Upper lobe of left lung (tissue), 6 donors: ENCODE results near the gene VHLL. TPM values are rescaled to one million over a fixed set of nuclear protein-coding genes. Genes with fewer than 3 reads are reported as not detected.

Experiments
- ATAC-seq, 2 donors: fragments of 200-7000 bp; cut with Tn5 transposase; one replicate each; pipeline ENCODE4 v1.9.1; 2022; ENCODE audit warnings: mild to moderate bottlenecking in 2 of 2, moderate library complexity in 2 of 2; ENCODE audit not compliant: low FRiP score in 2 of 2
- DNase-seq, 2 donors: peaks; one replicate each; pipeline ENCODE4 v3.0.0-alpha.2; 2019 to 2020
- H3K27ac ChIP-seq, 4 donors: fragments of 200-600 bp; sonication (generic); one replicate each; pipeline ENCODE4 v1.5.1; 2016 to 2019
- H3K27me3 ChIP-seq, 4 donors: fragments of 200-600 bp; sonication (generic); one replicate each; pipeline ENCODE4 v1.5.1; 2017 to 2019
- H3K36me3 ChIP-seq, 4 donors: fragments of 200-600 bp; sonication (generic); one replicate each; pipeline ENCODE4 v1.5.1; 2016 to 2019
- H3K4me1 ChIP-seq, 4 donors: fragments of 200-600 bp; sonication (generic); one replicate each; pipeline ENCODE4 v1.5.1; 2018 to 2019
- H3K4me3 ChIP-seq, 4 donors: fragments of 200-600 bp; sonication (generic); one replicate each; pipeline ENCODE4 v1.5.1; 2017 to 2019; ENCODE audit warnings: mild to moderate bottlenecking in 2 of 4, moderate library complexity in 1 of 4
- H3K9me3 ChIP-seq, 4 donors: fragments of 200-600 bp; sonication (generic); one replicate each; pipeline ENCODE4 v1.5.1; 2018 to 2019
- CTCF ChIP-seq, 6 experiments: fragments of 450-650 bp in 4 of 6; fragments of 200-600 bp in 2 of 6; sonication (generic) in 2 of 6; IDR thresholded peaks; one replicate each; pipeline ENCODE4 v1.5.1; 2016 to 2019; ENCODE audit warnings: antibody characterized with exemption in 6 of 6
- EP300 ChIP-seq, 4 donors: sonication (generic); formaldehyde crosslinking; IDR thresholded peaks; one replicate each; pipeline ENCODE4 v1.5.1; 2017; ENCODE audit warnings: antibody characterized with exemption in 4 of 4, control low read depth in 2 of 4
- POLR2A ChIP-seq, 4 donors: fragments of 450-650 bp; IDR thresholded peaks; one replicate each; pipeline ENCODE4 v1.5.1; 2016 to 2017; ENCODE audit warnings: antibody characterized with exemption in 4 of 4, mild to moderate bottlenecking in 2 of 4
- POLR2AphosphoS5 ChIP-seq, 2 donors: sonication (generic); formaldehyde crosslinking; IDR thresholded peaks; one replicate each; pipeline ENCODE4 v1.5.1; 2017; ENCODE audit warnings: antibody characterized with exemption in 2 of 2
- whole genome bisulfite sequencing, 2 donors: methylation state at CpG; one replicate each; pipeline ENCODE4 v1.1.5; 2017 to 2018; 5-methylcytosine and 5-hydroxymethylcytosine counted together
- total RNA-seq, 6 donors: library from RNA; depleted of rRNA in 4 of 6; stranded (reverse); fragments of >200 nt in 4 of 6; gene quantifications; one replicate each; pipeline versions ENCODE4 v1.1.0 to v1.2.1, GENCODE V29; 2016 to 2021
- donor health status: DM: no; HTN: no; CAD: no; lungs with moderate emphysema.
- donor health status: DM: no; HTN: yes; CAD: no; lungs with severe emphysema.

The VHLL gene
- total RNA-seq, 6 donors from 2014 or later = 7.3 TPM; not detected in 5

DNA sequence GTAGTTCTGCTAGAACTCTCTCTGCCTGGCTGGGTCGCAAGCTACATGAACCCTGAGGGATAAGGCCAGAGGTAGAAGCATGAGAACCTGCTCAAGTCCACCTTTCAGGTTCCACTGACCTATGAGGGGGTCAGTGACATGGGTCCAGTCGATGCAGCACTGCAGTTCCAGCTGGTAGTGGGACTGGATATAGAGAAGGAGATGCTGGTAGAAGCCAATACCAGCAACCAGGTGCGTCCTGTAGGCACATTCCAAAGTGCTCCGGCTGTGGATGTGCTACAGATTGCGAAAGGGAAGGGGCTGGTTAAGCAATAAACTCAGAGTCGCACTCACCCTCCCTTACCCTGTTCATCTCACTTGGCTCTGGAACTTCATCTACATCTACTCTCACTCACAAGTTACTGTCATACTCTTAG is 22.1 kb downstream of the VHLL start:
- Histone ChIP-seq H3K4me1 (peaks cover 13 to 24% (median 20%) of the 10 kb centered on the region in 4 donors), H3K4me3 (no peak overlapping the region), H3K9me3 (no peaks in the 10 kb centered on the region), H3K27ac (peak overlapping the region in 3 of 4 donors; percentile 4 to 47 (median 45)), H3K36me3 (peaks cover 29 to 73% (median 60%) of the 10 kb centered on the region in 4 donors), H3K27me3 (no peaks in the 10 kb centered on the region)
- WGBS, 2 donors = 59 to 65% methylated on average over 6 of the region's 6 CpGs
- TF ChIP-seq CTCF (IDR thresholded peaks at IDR 0.05) (no peak), POLR2AphosphoS5 (IDR thresholded peaks at IDR 0.05) (no peak), POLR2A (IDR thresholded peaks at IDR 0.05) (no peak), EP300 (IDR thresholded peaks at IDR 0.05) (no peak)
- ATAC-seq (peak in 1 of 2 donors; percentile 34), DNase-seq (peak in 1 of 2 donors; percentile 48)

DNA sequence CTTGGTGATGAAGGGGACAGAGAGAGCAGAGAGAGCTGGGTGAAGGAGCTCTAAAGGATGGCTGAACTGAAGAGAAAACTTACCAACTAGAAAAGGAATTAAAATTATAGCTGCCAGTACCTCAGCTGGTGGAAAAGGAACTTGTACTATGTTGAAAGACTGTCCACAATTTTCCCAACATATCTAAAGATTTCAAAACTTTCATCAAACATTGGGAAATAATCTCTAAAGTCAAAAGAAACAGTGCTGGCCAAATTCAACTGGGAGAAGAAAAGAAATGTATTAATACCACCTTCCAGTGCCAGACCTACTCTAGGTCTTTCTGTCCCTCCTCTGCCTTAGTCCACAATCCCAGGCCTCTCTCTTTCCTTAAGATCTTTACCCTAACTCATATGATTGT is 22.6 kb downstream of the VHLL start:
- DNase-seq = no peak
- Histone ChIP-seq H3K27me3 (no peaks in the 10 kb centered on the region), H3K36me3 (peaks cover 29 to 77% (median 63%) of the 10 kb centered on the region in 4 donors), H3K9me3 (no peaks in the 10 kb centered on the region), H3K27ac (peak overlapping the region in 3 of 4 donors; percentile 4 to 47 (median 45)), H3K4me3 (no peak overlapping the region), H3K4me1 (peaks cover 9 to 20% (median 16%) of the 10 kb centered on the region in 4 donors)
- TF ChIP-seq POLR2A (IDR thresholded peaks at IDR 0.05) (no peak), POLR2AphosphoS5 (IDR thresholded peaks at IDR 0.05) (no peak), CTCF (IDR thresholded peaks at IDR 0.05) (no peak), EP300 (IDR thresholded peaks at IDR 0.05) (no peak)
- ATAC-seq = no peak

DNA sequence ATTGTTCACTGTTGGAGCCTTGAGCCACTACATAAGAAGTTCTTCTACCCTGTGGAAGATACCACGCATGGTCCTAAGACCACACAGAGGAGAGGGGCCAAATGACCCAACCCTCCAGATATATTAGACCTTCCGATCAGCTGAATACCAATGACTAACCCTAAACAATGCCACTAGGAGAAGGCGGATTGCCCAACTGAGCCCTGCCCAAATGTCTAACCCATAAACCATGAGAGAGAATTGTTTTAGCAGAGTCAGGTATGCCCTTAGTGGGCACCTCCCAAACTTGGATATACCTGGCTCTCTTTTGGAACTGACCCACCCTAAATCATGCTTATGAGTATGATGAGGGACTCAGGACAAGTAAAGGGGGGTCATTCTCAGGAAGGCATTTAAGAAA is 28.8 kb downstream of the VHLL start:
- Histone ChIP-seq H3K4me1 (no peaks in the 10 kb centered on the region), H3K27ac (no peak overlapping the region), H3K4me3 (no peak overlapping the region), H3K9me3 (no peaks in the 10 kb centered on the region), H3K36me3 (peaks cover 45 to 100% (median 84%) of the 10 kb centered on the region in 4 donors), H3K27me3 (no peaks in the 10 kb centered on the region)
- WGBS, 2 donors = 94 to 100% methylated on average over 2 to 3 of the region's 3 CpGs
- ATAC-seq (no peak), DNase-seq (no peak)
- no peak for TF ChIP-seq CTCF (IDR thresholded peaks at IDR 0.05)
- TF ChIP-seq POLR2A (IDR thresholded peaks at IDR 0.05) = no peak
- TF ChIP-seq POLR2AphosphoS5 (IDR thresholded peaks at IDR 0.05) = no peak
- TF ChIP-seq EP300 (IDR thresholded peaks at IDR 0.05) = no peak

DNA sequence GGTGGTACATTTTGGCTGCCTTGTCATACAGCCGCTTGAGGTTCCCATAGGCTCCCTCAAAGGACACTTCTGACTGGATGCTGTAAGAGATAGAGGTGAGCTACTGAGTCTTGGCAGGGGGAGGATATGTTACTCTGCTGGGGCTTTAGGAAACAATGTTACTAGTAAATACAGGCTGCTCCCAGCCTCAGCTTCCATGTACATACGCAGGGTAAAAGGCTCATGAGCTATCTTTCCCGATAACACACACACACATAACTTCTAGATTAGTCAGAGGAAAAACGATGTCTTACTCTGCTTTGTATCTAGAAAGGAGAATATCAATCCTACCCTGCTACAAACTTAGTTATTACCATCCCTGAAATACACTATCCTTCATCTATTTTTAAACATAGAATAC is 30.8 kb downstream of the VHLL start:
- WGBS, 2 donors = 89 to 93% methylated on average over 4 of the region's 4 CpGs
- TF ChIP-seq POLR2A (IDR thresholded peaks at IDR 0.05) = no peak
- no peak for TF ChIP-seq EP300 (IDR thresholded peaks at IDR 0.05)
- no peak for TF ChIP-seq CTCF (IDR thresholded peaks at IDR 0.05)
- TF ChIP-seq POLR2AphosphoS5 (IDR thresholded peaks at IDR 0.05) = no peak
- Histone ChIP-seq H3K36me3 (peaks cover 49 to 98% (median 86%) of the 10 kb centered on the region in 4 donors), H3K4me1 (no peaks in the 10 kb centered on the region), H3K27ac (no peak overlapping the region), H3K4me3 (no peak overlapping the region), H3K27me3 (no peaks in the 10 kb centered on the region), H3K9me3 (no peaks in the 10 kb centered on the region)
- no peak for DNase-seq
- no peak for ATAC-seq

GRCh38 chr1:156266051-156266450 is 33.1 kb downstream of the VHLL start:
- DNase-seq = peak in 1 of 2 donors; percentile 58
- Histone ChIP-seq H3K4me3 (no peak overlapping the region), H3K27me3 (no peaks in the 10 kb centered on the region), H3K36me3 (peaks cover 54 to 98% (median 89%) of the 10 kb centered on the region in 4 donors), H3K9me3 (no peaks in the 10 kb centered on the region), H3K4me1 (no peaks in the 10 kb centered on the region), H3K27ac (no peak overlapping the region)
- no peak for TF ChIP-seq POLR2AphosphoS5 (IDR thresholded peaks at IDR 0.05)
- TF ChIP-seq EP300 (IDR thresholded peaks at IDR 0.05) = no peak
- TF ChIP-seq POLR2A (IDR thresholded peaks at IDR 0.05) = no peak
- no peak for TF ChIP-seq CTCF (IDR thresholded peaks at IDR 0.05)
- ATAC-seq = no peak
- 90 to 92% methylated on average over 13 of the region's 13 CpGs for WGBS, 2 donors
